Lung (tissue), 12 donors: ENCODE measurements around the gene MAGEA10. TPM values are rescaled to one million over a fixed set of nuclear protein-coding genes. Genes with fewer than 3 reads are reported as not detected.
"Not testable (repeated sequence)": the region's sequence is repeated elsewhere in the genome, so short reads cannot be mapped to it uniquely, and the experiment has no call there.

ENCODE experiments used
- ATAC-seq: fragments of 200-7000 bp; cut with Tn5 transposase; one replicate; pipeline ENCODE4 v1.9.1; 2020; ENCODE audit warnings: moderate number of reproducible peaks; ENCODE audit not compliant: insufficient read depth, low FRiP score
- DNase-seq, 3 donors: peaks; one replicate each; pipeline ENCODE4 v3.0.0-alpha.2; 2013 to 2017
- H3K27ac ChIP-seq, 2 donors: one replicate each; pipeline ENCODE4 v1.5.1; 2013; ENCODE audit warnings: mild to moderate bottlenecking in 2 of 2, moderate library complexity in 2 of 2, control low read depth in 1 of 2, inconsistent platforms in 1 of 2, low read depth in 1 of 2, low read length in 1 of 2
- H3K27me3 ChIP-seq, 3 donors: one replicate each; pipeline ENCODE4 v1.5.1; 2013; ENCODE audit warnings: low read length in 2 of 3; ENCODE audit not compliant: control insufficient read depth in 3 of 3, insufficient read depth in 3 of 3
- H3K36me3 ChIP-seq, 4 donors: one replicate each; pipeline ENCODE4 v1.5.1; 2013; ENCODE audit warnings: low read length in 4 of 4, mild to moderate bottlenecking in 1 of 4, moderate library complexity in 1 of 4; ENCODE audit not compliant: control insufficient read depth in 4 of 4, insufficient read depth in 4 of 4
- H3K4me1 ChIP-seq, 5 donors: one replicate each; pipeline ENCODE4 v1.5.1; 2013; ENCODE audit warnings: low read length in 5 of 5, mild to moderate bottlenecking in 2 of 5, moderate library complexity in 1 of 5; ENCODE audit not compliant: control insufficient read depth in 5 of 5, insufficient read depth in 5 of 5
- H3K4me3 ChIP-seq: one replicate; pipeline ENCODE4 v1.5.1; 2013; ENCODE audit warnings: mild to moderate bottlenecking, control low read depth, moderate library complexity
- H3K9ac ChIP-seq, 2 donors: one replicate each; pipeline ENCODE4 v1.5.1; 2013; ENCODE audit warnings: low read length in 2 of 2, control low read depth in 1 of 2; ENCODE audit not compliant: insufficient read depth in 1 of 2
- H3K9me3 ChIP-seq, 4 donors: one replicate each; pipeline ENCODE4 v1.5.1; 2013; ENCODE audit warnings: low read length in 3 of 4, mild to moderate bottlenecking in 1 of 4, moderate library complexity in 1 of 4; ENCODE audit not compliant: control insufficient read depth in 4 of 4, insufficient read depth in 3 of 4
- WGBS, 2 donors: extraction: QIAGEN DNeasy Blood & Tissue Kit; methylation state at CpG; one replicate each; pipeline ENCODE4 v1.1.7; 2013; 5-methylcytosine and 5-hydroxymethylcytosine counted together
- polyA plus RNA-seq, 2 donors: library from polyadenylated mRNA; stranded (reverse); fragments of 200-250 nt; gene quantifications; one replicate each; pipeline ENCODE4 v1.2.1, GENCODE V29; 2013
- total RNA-seq, 2 donors: library from RNA; depleted of rRNA in 1 of 2; stranded (reverse); fragments of >200 nt in 1 of 2; gene quantifications; one replicate each; pipeline ENCODE4 v1.2.1, GENCODE V29; 2014 to 2021
- TF ChIP-seq, protein P1 (sequence below): IDR thresholded peaks from 2 replicates; pipeline ENCODE4 v1.5.1; 2012; ENCODE audit warnings: mild to moderate bottlenecking; ENCODE audit errors: control extremely low read depth, extremely low read depth
- donor health status: control.
- donor health status: control.
- donor health status: Bipolar disorder and iron deficiency.
- donor health status: healthy.
- donor health status: DM: yes; HTN: yes; CAD: no.

The MAGEA10 gene
- total and polyA plus RNA-seq, 4 donors: not detected

GRCh38 chrX:152139589-152139988, 1.2 kb upstream of the MAGEA10 start:
- H3K9me3 ChIP-seq: no peaks in the 10 kb centered on the region
- H3K9ac ChIP-seq: no peak overlapping the region
- H3K27ac ChIP-seq: no peak overlapping the region
- WGBS, 2 donors: 66 to 81% methylated on average over 9 of the region's 9 CpGs
- DNase-seq (no peak), ATAC-seq (no peak)
- H3K4me1 ChIP-seq: no peaks in the 10 kb centered on the region
- H3K4me3 ChIP-seq: no peak overlapping the region
- no peaks in the 10 kb centered on the region for H3K27me3 ChIP-seq
- H3K36me3 ChIP-seq: no peaks in the 10 kb centered on the region
- TF ChIP-seq, protein P1, sequence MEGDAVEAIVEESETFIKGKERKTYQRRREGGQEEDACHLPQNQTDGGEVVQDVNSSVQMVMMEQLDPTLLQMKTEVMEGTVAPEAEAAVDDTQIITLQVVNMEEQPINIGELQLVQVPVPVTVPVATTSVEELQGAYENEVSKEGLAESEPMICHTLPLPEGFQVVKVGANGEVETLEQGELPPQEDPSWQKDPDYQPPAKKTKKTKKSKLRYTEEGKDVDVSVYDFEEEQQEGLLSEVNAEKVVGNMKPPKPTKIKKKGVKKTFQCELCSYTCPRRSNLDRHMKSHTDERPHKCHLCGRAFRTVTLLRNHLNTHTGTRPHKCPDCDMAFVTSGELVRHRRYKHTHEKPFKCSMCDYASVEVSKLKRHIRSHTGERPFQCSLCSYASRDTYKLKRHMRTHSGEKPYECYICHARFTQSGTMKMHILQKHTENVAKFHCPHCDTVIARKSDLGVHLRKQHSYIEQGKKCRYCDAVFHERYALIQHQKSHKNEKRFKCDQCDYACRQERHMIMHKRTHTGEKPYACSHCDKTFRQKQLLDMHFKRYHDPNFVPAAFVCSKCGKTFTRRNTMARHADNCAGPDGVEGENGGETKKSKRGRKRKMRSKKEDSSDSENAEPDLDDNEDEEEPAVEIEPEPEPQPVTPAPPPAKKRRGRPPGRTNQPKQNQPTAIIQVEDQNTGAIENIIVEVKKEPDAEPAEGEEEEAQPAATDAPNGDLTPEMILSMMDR: no peak

DNA sequence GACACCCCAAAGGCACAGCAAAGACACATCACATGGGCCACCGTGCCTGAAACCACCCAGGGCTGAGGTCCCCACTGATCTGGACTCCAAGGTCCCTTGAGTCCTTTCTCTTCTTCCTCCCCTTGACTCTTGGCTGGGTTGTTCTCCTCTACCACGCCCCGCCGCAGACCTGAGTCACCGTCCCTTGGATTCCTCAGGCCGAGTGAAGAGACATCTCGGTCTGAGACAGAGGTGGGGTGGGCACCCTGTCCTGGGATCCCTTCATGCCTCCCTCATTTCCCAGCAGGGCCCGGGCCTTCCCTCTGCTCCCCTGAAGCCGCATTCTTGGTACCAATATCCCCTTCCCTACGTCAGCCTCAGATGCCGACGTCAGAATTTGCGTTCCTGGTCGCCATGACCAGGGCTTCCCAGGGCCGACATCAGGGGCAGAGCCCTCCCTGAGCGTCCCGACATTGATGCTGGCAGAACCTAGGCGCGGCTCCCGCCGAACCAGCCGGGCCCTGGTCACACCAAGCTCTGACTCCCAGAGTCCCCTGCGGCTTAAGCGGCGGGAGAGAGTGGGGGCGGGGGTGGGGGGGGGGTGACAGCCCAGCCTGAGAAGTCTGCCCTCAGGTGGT, 498 bp downstream of the MAGEA10 start:
- Histone ChIP-seq H3K36me3 (no peaks in the 10 kb centered on the region), H3K27me3 (no peaks in the 10 kb centered on the region), H3K9me3 (no peaks in the 10 kb centered on the region), H3K4me1 (no peaks in the 10 kb centered on the region), H3K9ac (no peak overlapping the region), H3K4me3 (no peak overlapping the region), H3K27ac (no peak overlapping the region)
- ATAC-seq (no peak), DNase-seq (no peak)
- WGBS, 2 donors: 85 to 94% methylated on average over 18 to 26 of the region's 26 CpGs
- TF ChIP-seq, protein P1: no peak

DNA sequence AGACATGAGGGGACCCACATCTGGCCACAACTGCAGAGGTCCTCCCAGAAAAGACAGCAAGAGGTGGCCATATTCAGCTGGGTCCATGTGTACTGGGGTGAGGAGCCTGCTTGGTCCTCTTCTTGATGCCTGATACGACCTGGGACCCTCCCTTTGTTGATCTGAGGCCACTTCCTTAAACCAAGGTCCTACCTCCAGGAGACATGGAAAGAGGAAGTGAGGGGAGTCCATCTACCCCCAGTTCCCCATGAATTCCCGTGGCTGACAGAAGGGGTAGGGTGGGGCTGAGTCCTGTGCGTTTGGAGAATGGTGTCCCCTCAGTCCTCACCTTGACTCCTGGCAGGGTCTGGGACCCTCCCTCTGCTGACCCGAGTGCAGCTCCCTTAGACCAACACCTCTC, 2.1 kb downstream of the MAGEA10 start:
- H3K27ac ChIP-seq: no peak overlapping the region
- no peaks in the 10 kb centered on the region for H3K9me3 ChIP-seq
- TF ChIP-seq, protein P1: no peak
- ATAC-seq (no peak), DNase-seq (no peak)
- H3K4me1 ChIP-seq: no peaks in the 10 kb centered on the region
- H3K9ac ChIP-seq: no peak overlapping the region
- WGBS, 2 donors: 44 to 51% methylated on average over 4 of the region's 4 CpGs
- no peaks in the 10 kb centered on the region for H3K36me3 ChIP-seq
- H3K27me3 ChIP-seq: no peaks in the 10 kb centered on the region
- no peak overlapping the region for H3K4me3 ChIP-seq

DNA sequence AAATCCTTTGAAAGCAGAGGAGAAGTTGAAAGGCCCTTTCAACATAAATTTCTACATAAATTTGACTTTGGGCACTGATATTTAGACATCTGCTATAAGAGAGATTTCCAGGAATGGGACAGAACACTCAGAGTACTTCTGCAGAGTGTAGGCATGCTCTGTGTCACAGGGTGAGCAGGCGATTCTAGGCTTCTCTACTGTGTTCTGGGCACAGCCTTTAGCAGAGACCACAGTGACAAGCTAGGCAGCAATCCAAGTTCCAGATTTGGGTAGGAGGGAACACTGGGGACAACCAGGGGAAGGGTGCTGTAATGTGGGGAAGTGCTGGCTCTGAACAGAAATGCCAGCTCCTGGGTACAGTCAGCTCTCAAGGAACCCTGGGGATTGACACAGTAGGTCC, 6.9 kb downstream of the MAGEA10 start:
- Histone ChIP-seq H3K4me3 (no peak overlapping the region), H3K9ac (no peak overlapping the region)
- TF ChIP-seq, protein P1: no peak

DNA sequence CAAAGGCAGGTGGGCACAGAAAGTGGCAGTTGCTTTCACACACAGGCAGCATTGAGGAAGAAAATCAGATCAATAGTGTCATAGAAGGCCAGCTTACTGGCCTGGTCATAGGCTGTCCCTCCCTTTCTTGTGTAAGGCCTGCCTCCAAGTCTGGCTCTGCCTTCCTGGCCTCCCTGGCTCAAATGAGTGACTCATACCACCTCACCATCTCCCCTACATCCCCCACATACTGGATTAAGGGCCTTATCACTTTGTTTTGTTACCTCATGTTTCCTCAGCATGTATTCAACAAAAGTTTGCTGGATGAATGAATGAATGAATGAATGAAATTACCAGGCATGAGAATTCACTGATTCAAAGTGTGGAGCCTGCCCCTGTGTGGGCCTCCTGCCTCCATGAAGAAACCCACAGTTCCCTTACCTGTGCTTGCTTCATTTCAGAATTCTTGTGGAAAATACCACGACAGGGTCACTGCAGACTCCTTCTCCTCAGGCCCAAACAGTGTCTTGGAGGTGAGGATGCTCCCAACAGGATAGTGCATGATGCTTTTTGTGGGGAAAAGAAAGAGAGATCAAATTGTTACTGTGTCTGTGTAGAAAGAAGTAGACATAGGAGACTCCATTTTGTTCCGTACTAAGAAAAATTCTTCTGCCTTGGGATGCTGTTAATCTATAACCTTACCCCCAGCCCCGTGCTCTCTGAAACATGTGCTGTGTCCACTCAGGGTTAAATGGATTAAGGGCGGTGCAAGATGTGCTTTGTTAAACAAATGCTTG, 9.1 kb downstream of the MAGEA10 start:
- not testable (repeated sequence) for H3K27ac ChIP-seq, ATAC-seq, H3K36me3 ChIP-seq, H3K4me3 ChIP-seq, H3K4me1 ChIP-seq, DNase-seq, H3K9me3 ChIP-seq, H3K9ac ChIP-seq, H3K27me3 ChIP-seq
- 57 to 65% methylated on average over 2 to 3 of the region's 4 CpGs for WGBS, 2 donors

More for the DNA sequence above, 6.9 kb downstream of the MAGEA10 start:
- WGBS, 2 donors: 67 to 76% methylated on average over 1 of the region's 1 CpG
- Histone ChIP-seq H3K27ac (no peak overlapping the region), H3K9me3 (no peaks in the 10 kb centered on the region), H3K36me3 (no peaks in the 10 kb centered on the region), H3K27me3 (no peaks in the 10 kb centered on the region), H3K4me1 (no peaks in the 10 kb centered on the region)
- no peak for ATAC-seq
- no peak for DNase-seq
